GM13976 (cell line): Measurements from ENCODE around the gene ABITRAM.
"Not testable (repeated sequence)": the region's sequence is repeated elsewhere in the genome, so short reads cannot be mapped to it uniquely, and the experiment has no call there.

Source experiments
- DNase-seq: peaks from one replicate; pipeline ENCODE4 v3.0.0; 2012; ENCODE audit warnings: low spot score
- CTCF ChIP-seq: IDR thresholded peaks from 2 replicates; pipeline ENCODE4 v1.5.1; 2012; ENCODE audit warnings: borderline replicate concordance, mild to moderate bottlenecking; ENCODE audit not compliant: insufficient read depth; ENCODE audit errors: extremely low read depth, missing control alignments, control extremely low read depth
- in situ Hi-C: fragments of 300-500 bp; cut with MboI; formaldehyde crosslinking; loops from one replicate; pipeline ENCODE4 v1.12.0; 2022; ENCODE audit warnings: low sequenced_read_pairs, mixed read lengths, inconsistent platforms; ENCODE audit not compliant: unreplicated experiment

Gene ABITRAM

GRCh38 chr9:108910914-108911313 lies 23.3 kb upstream of the ABITRAM start:
- DNase-seq = no peak
- TF ChIP-seq CTCF = no peak
- in situ Hi-C loops = no loop called here

GRCh38 chr9:108911820-108912219 lies 22.4 kb upstream of the ABITRAM start:
- in situ Hi-C loops = no loop called here
- DNase-seq = no peak
- no peak for TF ChIP-seq CTCF

- in situ Hi-C loops = no loop called here
- DNase-seq = no peak
- no peak for TF ChIP-seq CTCF
These were observed 20.8 kb upstream of the ABITRAM start for GRCh38 chr9:108913391-108913790.

GRCh38 chr9:108919517-108919916 lies 14.7 kb upstream of the ABITRAM start:
- TF ChIP-seq CTCF = no peak
- in situ Hi-C loops = no loop called here
- DNase-seq = no peak

GRCh38 chr9:108920401-108920800 lies 13.8 kb upstream of the ABITRAM start:
- DNase-seq, in situ Hi-C loops: not testable (repeated sequence)

- TF ChIP-seq CTCF = no peak
- in situ Hi-C loops = no loop called here
- DNase-seq = no peak
These were observed 13.0 kb upstream of the ABITRAM start for GRCh38 chr9:108921200-108921599.

GRCh38 chr9:108924466-108924865 lies 9.7 kb upstream of the ABITRAM start:
- in situ Hi-C loops = no loop called here
- no peak for TF ChIP-seq CTCF
- DNase-seq = no peak
